Aorta (tissue), 5 donors: ENCODE results near the gene CRIM1. TPM values are rescaled to one million over a fixed set of nuclear protein-coding genes. Genes with fewer than 3 reads are reported as not detected.

Experiments
- ATAC-seq: fragments of 200-7000 bp; cut with Tn5 transposase; one replicate; pipeline ENCODE4 v1.9.1; 2022; ENCODE audit warnings: moderate library complexity; ENCODE audit not compliant: low FRiP score
- DNase-seq, 2 donors: peaks; one replicate each; pipeline ENCODE4 v3.0.0-alpha.2; 2020
- H3K27ac ChIP-seq, 2 donors: one replicate each; pipeline ENCODE4 v1.5.1; 2013; ENCODE audit warnings: low read length in 2 of 2, mild to moderate bottlenecking in 2 of 2, moderate library complexity in 2 of 2, control low read depth in 1 of 2, inconsistent platforms in 1 of 2, low read depth in 1 of 2
- H3K27me3 ChIP-seq, 2 donors: one replicate each; pipeline ENCODE4 v1.6.1; 2013; ENCODE audit warnings: control low read depth in 1 of 2, low read length in 1 of 2, mild to moderate bottlenecking in 1 of 2, moderate library complexity in 1 of 2; ENCODE audit not compliant: insufficient read depth in 2 of 2, control insufficient read depth in 1 of 2
- H3K36me3 ChIP-seq, 2 donors: one replicate each; pipeline ENCODE4 v1.6.1; 2013; ENCODE audit warnings: control low read depth in 1 of 2, low read length in 1 of 2, mild to moderate bottlenecking in 1 of 2; ENCODE audit not compliant: insufficient read depth in 2 of 2, control insufficient read depth in 1 of 2
- H3K4me1 ChIP-seq, 2 donors: one replicate each; pipeline ENCODE4 v1.6.1; 2013; ENCODE audit warnings: low read length in 2 of 2, control low read depth in 1 of 2, mild to moderate bottlenecking in 1 of 2, moderate library complexity in 1 of 2; ENCODE audit not compliant: insufficient read depth in 2 of 2, control insufficient read depth in 1 of 2
- H3K4me3 ChIP-seq, 2 donors: one replicate each; pipeline ENCODE4 v1.5.1; 2013; ENCODE audit warnings: low read length in 2 of 2, control low read depth in 1 of 2, mild to moderate bottlenecking in 1 of 2
- H3K9me3 ChIP-seq: one replicate; pipeline ENCODE4 v1.6.1; 2013; ENCODE audit warnings: mild to moderate bottlenecking, low read length; ENCODE audit not compliant: control insufficient read depth
- WGBS, 2 donors: extraction: QIAGEN DNeasy Blood & Tissue Kit; methylation state at CpG; one replicate each; pipeline ENCODE4 v1.1.7; 2013; 5-methylcytosine and 5-hydroxymethylcytosine counted together
- intact Hi-C, 2 donors: fragments of 100-400 bp; cut with DNase I; formaldehyde crosslinking; loops; one replicate each; pipeline versions ENCODE4 v1.14.2 to v1.15.0; 2022
- polyA plus RNA-seq, 2 donors: library from polyadenylated mRNA; stranded (reverse); fragments of 200-250 nt; gene quantifications; one replicate each; pipeline ENCODE4 v1.2.3, GENCODE V29; 2013
- total RNA-seq, 2 donors: library from RNA; stranded (reverse); fragmentation: NEBNext Ultra II Directional; extraction: Animal tissue kit (Norgen Biotek cat#: 25700); gene quantifications; one replicate each; pipeline ENCODE4 v1.2.1, GENCODE V29; 2021
- donor health status: healthy with polysubstance abuse.
- donor health status: Bipolar disorder and iron deficiency.
- donor health status: DM: no; HTN: no; CAD: no.
- donor health status: DM: no; HTN: no; CAD: no.
- donor health status: DM: yes; HTN: yes; CAD: no.

CRIM1 gene
- total and polyA plus RNA-seq, 4 donors = 47.3 to 727 (median 147) TPM

- Histone ChIP-seq H3K27ac (no peak overlapping the region), H3K4me3 (no peak overlapping the region), H3K36me3 (no peaks in the 10 kb centered on the region), H3K27me3 (no peaks in the 10 kb centered on the region), H3K9me3 (no peaks in the 10 kb centered on the region), H3K4me1 (peaks cover 0 to 4% of the 10 kb centered on the region in 2 donors)
- ATAC-seq (no peak), DNase-seq (no peak)
- intact Hi-C loops = loop anchor here in 1 of 2 donors (5.0 kb wide), 1 partner anchor 34 kb away; no protein-coding TSS in a partner anchor
- WGBS, 2 donors = 96% methylated on average over 12 of the region's 12 CpGs
Measured at GRCh38 chr2:36596397-36596796, 240.8 kb downstream of the CRIM1 start.

- peaks cover 0 to 4% of the 10 kb centered on the region in 2 donors for H3K4me1 ChIP-seq
- no peaks in the 10 kb centered on the region for H3K27me3 ChIP-seq
- no peak overlapping the region for H3K27ac ChIP-seq
- H3K9me3 ChIP-seq = no peaks in the 10 kb centered on the region
- WGBS, 2 donors = 31 to 33% methylated on average over 19 of the region's 19 CpGs
- peak; percentile 8 for ATAC-seq
- DNase-seq = no peak
- peak overlapping the region; percentile 95 to 97 for H3K4me3 ChIP-seq
- no peaks in the 10 kb centered on the region for H3K36me3 ChIP-seq
- intact Hi-C loops = loop anchor here in 1 of 2 donors (5.0 kb wide), 1 partner anchor 35 kb away; no protein-coding TSS in a partner anchor
Measured at GRCh38 chr2:36597003-36597531, 241.5 kb downstream of the CRIM1 start.

GRCh38 chr2:36597532-36598377 lies 242.2 kb downstream of the CRIM1 start, which contains the start of gene FEZ2:
Gene FEZ2, minus strand, starts transcription at chr2:36598168. Its CDS starts 26 bp downstream, at chr2:36598142.
- Histone ChIP-seq H3K9me3 (no peaks in the 10 kb centered on the region), H3K36me3 (no peaks in the 10 kb centered on the region), H3K27ac (peak within 1 kb of the TSS; percentile 52 to 80), H3K4me3 (peak within 1 kb of the TSS; percentile 95 to 97), H3K27me3 (no peaks in the 10 kb centered on the region), H3K4me1 (peaks cover 0 to 4% of the 10 kb centered on the region in 2 donors)
- 0 to 1% methylated on average over 50 to 81 of the region's 81 CpGs for WGBS, 2 donors
- ATAC-seq = peak; percentile 97
- intact Hi-C loops = loop anchor here in 1 of 2 donors (5.0 kb wide), 1 partner anchor 35 kb away; no protein-coding TSS in a partner anchor
- peak; percentile 84 to 91 for DNase-seq

Other genes with a start within 250 kb of the CRIM1 start
- 10 to 100 TPM; 59.3 to 59.4 TPM for gene FEZ2, start 242.4 kb downstream of the CRIM1 start, total RNA-seq
- 10 to 100 TPM; 36.1 to 57.6 TPM for gene FEZ2, start 242.4 kb downstream of the CRIM1 start, polyA plus RNA-seq